HepG2 (cell line): Measurements from ENCODE around the gene OR2T27.
"Not testable (repeated sequence)": the region's sequence is repeated elsewhere in the genome, so short reads cannot be mapped to it uniquely, and the experiment has no call there.

ENCODE experiments used
- ARID2 ChIP-seq: sonication (generic); formaldehyde crosslinking; IDR thresholded peaks from 2 replicates; pipeline ENCODE4 v1.8.1; 2022; ENCODE audit warnings: mild to moderate bottlenecking, missing genetic modification reagents, borderline replicate concordance
- CTCF ChIP-seq: sonication (generic); formaldehyde crosslinking; IDR thresholded peaks from 2 replicates; pipeline ENCODE4 v1.5.0; 2020; ENCODE audit warnings: mild to moderate bottlenecking, missing genetic modification reagents, moderate library complexity
- FOXA1 ChIP-seq, 2 experiments: fragments of 450-650 bp in 1 of 2; sonication (generic) in 1 of 2; formaldehyde crosslinking in 1 of 2; IDR thresholded peaks; 2 replicates each; pipeline versions ENCODE4 v1.4.0 to v1.6.1; 2016 to 2020; ENCODE audit warnings: missing genetic modification reagents in 1 of 2
- FOXO1 ChIP-seq: sonication (generic); formaldehyde crosslinking; IDR thresholded peaks from 2 replicates; pipeline ENCODE4 v1.4.0; 2020; ENCODE audit warnings: missing genetic modification reagents
- MAFK ChIP-seq, 2 experiments: IDR thresholded peaks in 1 of 2; conservative IDR thresholded peaks in 1 of 2; 2 replicates each; pipeline ENCODE4 v1.6.1; 2011; ENCODE audit warnings: improper control_type of control experiment in 2 of 2, low read length in 2 of 2
- NCOR1 ChIP-seq: fragments of 200-600 bp; sonication (generic); IDR thresholded peaks from 2 replicates; pipeline ENCODE4 v1.7.0; 2017; ENCODE audit warnings: antibody characterized with exemption, low read length, borderline replicate concordance
- NR2F2 ChIP-seq: IDR thresholded peaks from 2 replicates; pipeline ENCODE4 v1.6.1; 2012; ENCODE audit warnings: low read depth, inconsistent platforms, borderline replicate concordance
- PAX8 ChIP-seq: sonication (generic); formaldehyde crosslinking; IDR thresholded peaks from 2 replicates; pipeline ENCODE4 v1.8.0; 2022; ENCODE audit warnings: mild to moderate bottlenecking, missing genetic modification reagents, borderline replicate concordance
- PBX3 ChIP-seq: sonication (generic); formaldehyde crosslinking; IDR thresholded peaks from 2 replicates; pipeline ENCODE4 v1.8.1; 2023; ENCODE audit warnings: missing genetic modification reagents, inconsistent platforms, borderline replicate concordance
- PITX1 ChIP-seq: sonication (generic); formaldehyde crosslinking; IDR thresholded peaks from 2 replicates; pipeline ENCODE4 v1.5.1; 2020; ENCODE audit warnings: mild to moderate bottlenecking, missing genetic modification reagents
- XBP1 ChIP-seq: sonication (generic); formaldehyde crosslinking; IDR thresholded peaks from 2 replicates; pipeline ENCODE4 v1.5.0; 2020; ENCODE audit warnings: missing genetic modification reagents
- ZEB1 ChIP-seq: IDR thresholded peaks from 2 replicates; pipeline ENCODE4 v1.6.1; 2012; ENCODE audit warnings: mild to moderate bottlenecking, low read depth, inconsistent platforms; ENCODE audit not compliant: insufficient replicate concordance

GRCh38 chr1:248645178-248645577 lies 10.2 kb downstream of the OR2T27 start, which contains the start of gene OR2T35:
- TF ChIP-seq PBX3; PAX8 (CRISPR knock-in tag); FOXA1 (IDR thresholded peaks at IDR 0.05); FOXA1 (CRISPR knock-in tag; IDR thresholded peaks at IDR 0.05); MAFK (conservative IDR thresholded peaks at IDR 0.05 in 1 of 2, IDR thresholded peaks at IDR 0.05 in 1 of 2; ENCODE audit: low read length in 2 of 2); NCOR1; NR2F2; ARID2; ZEB1; PITX1 (CRISPR knock-in tag); FOXO1 (CRISPR knock-in tag); CTCF (CRISPR knock-in tag); XBP1 (CRISPR knock-in tag): not testable (repeated sequence)
